GM12878 (cell line): Measurements from ENCODE around the gene CDC14A. TPM values are rescaled to one million over a fixed set of nuclear protein-coding genes. Genes with fewer than 3 reads are reported as not detected.

Source experiments
- ATAC-seq: fragments of 200-7000 bp; cut with Tn5 transposase; 3 replicates; pipeline ENCODE4 v1.9.1; 2020; ENCODE audit warnings: mild to moderate bottlenecking, moderate library complexity
- BruUV-seq: library from RNA; stranded (reverse); fragments of 400-500 nt; replicated peaks from 2 replicates; lab custom pipeline; 2021; lab: Mats Ljungman, UMichigan
- CTCF ChIA-PET: fragments of 300-600 bp; sonication (Branson Sonifier 250); formaldehyde crosslinking; extraction: SDS; loops from one replicate; lab custom pipeline; 2021; ENCODE audit warnings: inconsistent platforms; lab: Yijun Ruan, JAX
- POLR2A ChIA-PET: fragments of 350-600 bp; formaldehyde crosslinking; extraction: SDS; loops from one replicate; lab custom pipeline; 2021; ENCODE audit warnings: inconsistent platforms; lab: Charles Lee
- RAD21 ChIA-PET: fragments of 300-600 bp; sonication (Branson Sonifier 250); formaldehyde crosslinking; loops from one replicate; lab custom pipeline; 2023; ENCODE audit warnings: antibody characterized with exemption; ENCODE audit not compliant: unreplicated experiment; lab: Charles Lee
- SMC1A ChIA-PET: fragments of 300-600 bp; sonication (Branson Sonifier 250); formaldehyde crosslinking; loops from one replicate; lab custom pipeline; 2023; ENCODE audit not compliant: unreplicated experiment, uncharacterized antibody; lab: Charles Lee
- DNase-seq: peaks from one replicate; pipeline ENCODE4 v3.0.0-alpha.2; 2011; ENCODE audit warnings: low read depth, low spot score
- FAIRE-seq: peaks from 3 replicates; lab custom pipeline; 2011; peaks lifted over from hg19 to GRCh38; lab: Jason Lieb, UNC
- H2AFZ ChIP-seq: 2 replicates; pipeline ENCODE4 v1.6.0; 2011; ENCODE audit warnings: low read depth, low read length, control low read depth; ENCODE audit not compliant: control insufficient read depth
- H3K27ac ChIP-seq: 2 replicates; pipeline ENCODE4 v1.5.1; 2011; ENCODE audit warnings: control low read depth; ENCODE audit not compliant: control insufficient read depth, insufficient read depth
- H3K27me3 ChIP-seq, 2 experiments: replicated peaks in 1 of 2; 2 replicates each; pipeline versions ENCODE4 v1.6.0 to v1.6.1; 2011; ENCODE audit warnings: low read length in 1 of 2; ENCODE audit not compliant: control insufficient read depth in 2 of 2, insufficient read depth in 2 of 2
- H3K36me3 ChIP-seq, 2 experiments: 2 replicates each; pipeline ENCODE4 v1.5.1; 2011; ENCODE audit warnings: low read length in 1 of 2; ENCODE audit not compliant: control insufficient read depth in 2 of 2, insufficient read depth in 2 of 2
- H3K4me1 ChIP-seq: 2 replicates; pipeline ENCODE4 v1.6.1; 2011; ENCODE audit warnings: mild to moderate bottlenecking, low read length, moderate library complexity, mixed read lengths; ENCODE audit not compliant: control insufficient read depth, insufficient read depth
- H3K4me2 ChIP-seq: 2 replicates; pipeline ENCODE4 v1.6.0; 2011; ENCODE audit warnings: control low read depth; ENCODE audit not compliant: control insufficient read depth, insufficient read depth
- H3K4me3 ChIP-seq: fragments of 200-600 bp; sonication (generic); 2 replicates; pipeline ENCODE4 v1.5.1; 2016
- H3K79me2 ChIP-seq: 2 replicates; pipeline ENCODE4 v1.6.0; 2011; ENCODE audit warnings: low read length; ENCODE audit not compliant: control insufficient read depth, insufficient read depth
- H3K9ac ChIP-seq: 2 replicates; pipeline ENCODE4 v1.8.0; 2011; ENCODE audit warnings: low read length, control low read depth, mixed read lengths; ENCODE audit not compliant: control insufficient read depth, insufficient read depth
- H3K9me3 ChIP-seq: replicated peaks from 3 replicates; pipeline ENCODE4 v1.5.1; 2011; ENCODE audit warnings: mild to moderate bottlenecking, low read length; ENCODE audit not compliant: control insufficient read depth, insufficient read depth
- H4K20me1 ChIP-seq: 2 replicates; pipeline ENCODE4 v1.6.0; 2011; ENCODE audit not compliant: control insufficient read depth, insufficient read depth
- FOS ChIP-seq: IDR thresholded peaks from 3 replicates; pipeline ENCODE4 v1.6.1; 2011; ENCODE audit warnings: borderline replicate concordance; ENCODE audit not compliant: insufficient read length; ENCODE audit errors: extremely low read depth
- HDAC2 ChIP-seq: fragments of 200-600 bp; sonication (generic); IDR thresholded peaks from 2 replicates; pipeline ENCODE4 v1.6.1; 2017
- LARP7 ChIP-seq: fragments of 450-650 bp; IDR thresholded peaks from 2 replicates; pipeline ENCODE4 v1.6.1; 2017; ENCODE audit warnings: mild to moderate bottlenecking
- RBBP5 ChIP-seq: fragments of 200-600 bp; sonication (generic); conservative IDR thresholded peaks from 2 replicates; pipeline ENCODE4 v1.6.1; 2016
- SMC3 ChIP-seq: IDR thresholded peaks from 2 replicates; pipeline ENCODE4 v1.6.1; 2011; ENCODE audit warnings: low read length, improper control_type of control experiment, borderline replicate concordance
- STAT1 ChIP-seq: fragments of 450-650 bp; conservative IDR thresholded peaks from 2 replicates; pipeline ENCODE4 v1.6.1; 2014; ENCODE audit warnings: antibody characterized with exemption, mild to moderate bottlenecking
- STAT3 ChIP-seq: IDR thresholded peaks from 2 replicates; pipeline ENCODE4 v1.6.1; 2011; ENCODE audit warnings: low read depth, low read length, improper control_type of control experiment
- TBL1XR1 ChIP-seq: IDR thresholded peaks from 2 replicates; pipeline ENCODE4 v1.6.1; 2012; ENCODE audit warnings: low read depth, low read length, improper control_type of control experiment
- WGBS: methylation state at CpG from one replicate; pipeline ENCODE4 v1.1.6; 2016; ENCODE audit warnings: low lambda C conversion rate; ENCODE audit not compliant: insufficient replicate concordance, insufficient coverage; ENCODE audit errors: missing lambda C conversion rate; 5-methylcytosine and 5-hydroxymethylcytosine counted together
- in situ Hi-C: fragments of 300-500 bp; cut with MboI; formaldehyde crosslinking; loops from 9 replicates; pipeline ENCODE4 v1.14.3; 2018; ENCODE audit warnings: mixed read lengths
- intact Hi-C: fragments of 100-400 bp; cut with micrococcal nuclease; formaldehyde crosslinking; loops from one replicate; pipeline ENCODE4 v1.14.2; 2022; ENCODE audit not compliant: unreplicated experiment
- polyA plus RNA-seq, 11 experiments: library from polyadenylated mRNA; depleted of rRNA in 4 of 11; unstranded in 6 of 11; stranded (reverse) in 5 of 11; fragments of >200 nt; fragmentation: Nextera tagmentation in 4 of 11; fragmentation: Illumina TruSeq in 1 of 11; extraction: Ambion mirVana in 4 of 11; extraction: Trizol in 1 of 11; gene quantifications; 1 replicate in 1 of 11; 2 replicates in 10 of 11; pipeline versions ENCODE4 v1.2.1 to v1.2.3, GENCODE V29; 2011 to 2016; ENCODE audit warnings: inconsistent platforms in 2 of 11, missing spikeins in 2 of 11, low read depth in 1 of 11
- total RNA-seq, 4 experiments: library from RNA; depleted of rRNA in 3 of 4; stranded (reverse); fragments of >200 nt in 3 of 4; fragmentation: Illumina TruSeq in 1 of 4; extraction: Trizol in 1 of 4; gene quantifications; 2 replicates each; pipeline versions ENCODE4 v1.2.1 to v1.2.3, GENCODE V29; 2013 to 2021
- TF ChIP-seq, protein P1 (sequence below): IDR thresholded peaks from 2 replicates; pipeline ENCODE4 v1.6.1; 2011; ENCODE audit warnings: low read depth, low read length, improper control_type of control experiment, borderline replicate concordance
- TF ChIP-seq, protein P2 (sequence below): fragments of 450-650 bp; IDR thresholded peaks from 2 replicates; pipeline ENCODE4 v1.6.1; 2017; ENCODE audit warnings: mild to moderate bottlenecking, moderate library complexity
- TF ChIP-seq, protein P3 (sequence below): fragments of 450-650 bp; IDR thresholded peaks from 2 replicates; pipeline ENCODE4 v1.6.1; 2014; ENCODE audit warnings: mild to moderate bottlenecking
- TF ChIP-seq, protein P4 (sequence below): IDR thresholded peaks from 2 replicates; pipeline ENCODE4 v1.6.1; 2011; ENCODE audit warnings: low read depth, mild to moderate bottlenecking, low read length, moderate library complexity, borderline replicate concordance; ENCODE audit errors: extremely low read depth
- TF ChIP-seq, protein P5 (sequence below): fragments of 450-650 bp; IDR thresholded peaks from 2 replicates; pipeline ENCODE4 v1.6.1; 2017; ENCODE audit warnings: mild to moderate bottlenecking

Gene CDC14A
- total and polyA plus RNA-seq, 10 of the 15 experiments (the other 5 are each of a cell fraction or from before 2014, with no cell fraction given) = 1.5 to 7.1 (median 5.5) TPM

DNA sequence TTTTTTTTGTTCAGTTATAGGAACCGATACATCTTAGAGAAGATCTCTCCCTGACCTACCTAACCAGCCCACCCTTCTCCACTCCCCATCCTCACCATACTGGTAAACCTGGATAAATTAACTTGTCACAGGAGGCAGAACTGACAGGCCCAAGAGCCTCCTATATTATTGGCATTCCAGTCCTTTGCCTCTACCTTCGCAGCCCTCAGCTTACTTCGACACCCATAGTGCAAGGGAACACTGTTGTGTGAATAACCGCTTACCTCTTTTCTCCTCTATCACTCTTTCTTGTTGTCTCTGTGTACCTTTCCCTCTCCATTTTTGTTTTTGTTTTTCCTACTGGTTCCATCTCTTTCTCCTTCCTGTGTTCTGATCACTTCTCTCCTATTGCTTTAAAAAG, 58.7 kb downstream of the CDC14A start:
- Histone ChIP-seq H4K20me1 (no peaks in the 10 kb centered on the region), H2AFZ (no peak overlapping the region), H3K4me2 (no peak overlapping the region), H3K36me3 (no peaks in the 10 kb centered on the region), H3K27me3 (no peaks in the 10 kb centered on the region), H3K9ac (no peak overlapping the region), H3K79me2 (no peaks in the 10 kb centered on the region), H3K27ac (no peak overlapping the region), H3K4me3 (no peak overlapping the region), H3K4me1 (peaks cover 8% of the 10 kb centered on the region), H3K9me3 (no peaks in the 10 kb centered on the region; the same call in 2 of the 3 replicates)
- RAD21 ChIA-PET = interaction anchor here (1.3 kb wide), 1 partner anchor 24 kb away, joined by 3 read pairs; no protein-coding TSS in a partner anchor
- FAIRE-seq = no peak
- SMC1A ChIA-PET = interaction anchor here (1.5 kb wide), 1 partner anchor 17 kb away, joined by 4 read pairs; no protein-coding TSS in a partner anchor
- POLR2A ChIA-PET = no interaction called here
- in situ Hi-C loops = no loop called here
- no peak for DNase-seq
- CTCF ChIA-PET = interaction anchor here (0.8 to 1.6 kb wide), 2 partner anchors 14 to 22 kb away, joined by 3 to 4 read pairs; no protein-coding TSS in a partner anchor
- BruUV-seq = no TSS peak
- ATAC-seq = no peak
- intact Hi-C loops = no loop called here
- WGBS = 98% methylated on average over 4 of the region's 4 CpGs
- TF ChIP-seq, protein P1, sequence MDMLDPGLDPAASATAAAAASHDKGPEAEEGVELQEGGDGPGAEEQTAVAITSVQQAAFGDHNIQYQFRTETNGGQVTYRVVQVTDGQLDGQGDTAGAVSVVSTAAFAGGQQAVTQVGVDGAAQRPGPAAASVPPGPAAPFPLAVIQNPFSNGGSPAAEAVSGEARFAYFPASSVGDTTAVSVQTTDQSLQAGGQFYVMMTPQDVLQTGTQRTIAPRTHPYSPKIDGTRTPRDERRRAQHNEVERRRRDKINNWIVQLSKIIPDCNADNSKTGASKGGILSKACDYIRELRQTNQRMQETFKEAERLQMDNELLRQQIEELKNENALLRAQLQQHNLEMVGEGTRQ = no peak
- TF ChIP-seq STAT1 = no peak
- TF ChIP-seq, protein P2, sequence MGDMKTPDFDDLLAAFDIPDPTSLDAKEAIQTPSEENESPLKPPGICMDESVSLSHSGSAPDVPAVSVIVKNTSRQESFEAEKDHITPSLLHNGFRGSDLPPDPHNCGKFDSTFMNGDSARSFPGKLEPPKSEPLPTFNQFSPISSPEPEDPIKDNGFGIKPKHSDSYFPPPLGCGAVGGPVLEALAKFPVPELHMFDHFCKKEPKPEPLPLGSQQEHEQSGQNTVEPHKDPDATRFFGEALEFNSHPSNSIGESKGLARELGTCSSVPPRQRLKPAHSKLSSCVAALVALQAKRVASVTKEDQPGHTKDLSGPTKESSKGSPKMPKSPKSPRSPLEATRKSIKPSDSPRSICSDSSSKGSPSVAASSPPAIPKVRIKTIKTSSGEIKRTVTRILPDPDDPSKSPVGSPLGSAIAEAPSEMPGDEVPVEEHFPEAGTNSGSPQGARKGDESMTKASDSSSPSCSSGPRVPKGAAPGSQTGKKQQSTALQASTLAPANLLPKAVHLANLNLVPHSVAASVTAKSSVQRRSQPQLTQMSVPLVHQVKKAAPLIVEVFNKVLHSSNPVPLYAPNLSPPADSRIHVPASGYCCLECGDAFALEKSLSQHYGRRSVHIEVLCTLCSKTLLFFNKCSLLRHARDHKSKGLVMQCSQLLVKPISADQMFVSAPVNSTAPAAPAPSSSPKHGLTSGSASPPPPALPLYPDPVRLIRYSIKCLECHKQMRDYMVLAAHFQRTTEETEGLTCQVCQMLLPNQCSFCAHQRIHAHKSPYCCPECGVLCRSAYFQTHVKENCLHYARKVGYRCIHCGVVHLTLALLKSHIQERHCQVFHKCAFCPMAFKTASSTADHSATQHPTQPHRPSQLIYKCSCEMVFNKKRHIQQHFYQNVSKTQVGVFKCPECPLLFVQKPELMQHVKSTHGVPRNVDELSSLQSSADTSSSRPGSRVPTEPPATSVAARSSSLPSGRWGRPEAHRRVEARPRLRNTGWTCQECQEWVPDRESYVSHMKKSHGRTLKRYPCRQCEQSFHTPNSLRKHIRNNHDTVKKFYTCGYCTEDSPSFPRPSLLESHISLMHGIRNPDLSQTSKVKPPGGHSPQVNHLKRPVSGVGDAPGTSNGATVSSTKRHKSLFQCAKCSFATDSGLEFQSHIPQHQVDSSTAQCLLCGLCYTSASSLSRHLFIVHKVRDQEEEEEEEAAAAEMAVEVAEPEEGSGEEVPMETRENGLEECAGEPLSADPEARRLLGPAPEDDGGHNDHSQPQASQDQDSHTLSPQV = no peak
- no peak for TF ChIP-seq TBL1XR1
- TF ChIP-seq HDAC2 = no peak
- TF ChIP-seq, protein P3, sequence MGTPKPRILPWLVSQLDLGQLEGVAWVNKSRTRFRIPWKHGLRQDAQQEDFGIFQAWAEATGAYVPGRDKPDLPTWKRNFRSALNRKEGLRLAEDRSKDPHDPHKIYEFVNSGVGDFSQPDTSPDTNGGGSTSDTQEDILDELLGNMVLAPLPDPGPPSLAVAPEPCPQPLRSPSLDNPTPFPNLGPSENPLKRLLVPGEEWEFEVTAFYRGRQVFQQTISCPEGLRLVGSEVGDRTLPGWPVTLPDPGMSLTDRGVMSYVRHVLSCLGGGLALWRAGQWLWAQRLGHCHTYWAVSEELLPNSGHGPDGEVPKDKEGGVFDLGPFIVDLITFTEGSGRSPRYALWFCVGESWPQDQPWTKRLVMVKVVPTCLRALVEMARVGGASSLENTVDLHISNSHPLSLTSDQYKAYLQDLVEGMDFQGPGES = no peak
- TF ChIP-seq, protein P4, sequence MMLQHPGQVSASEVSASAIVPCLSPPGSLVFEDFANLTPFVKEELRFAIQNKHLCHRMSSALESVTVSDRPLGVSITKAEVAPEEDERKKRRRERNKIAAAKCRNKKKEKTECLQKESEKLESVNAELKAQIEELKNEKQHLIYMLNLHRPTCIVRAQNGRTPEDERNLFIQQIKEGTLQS = no peak
- TF ChIP-seq STAT3 = no peak
- TF ChIP-seq LARP7 = no peak
- no peak for TF ChIP-seq SMC3
- TF ChIP-seq, protein P5, sequence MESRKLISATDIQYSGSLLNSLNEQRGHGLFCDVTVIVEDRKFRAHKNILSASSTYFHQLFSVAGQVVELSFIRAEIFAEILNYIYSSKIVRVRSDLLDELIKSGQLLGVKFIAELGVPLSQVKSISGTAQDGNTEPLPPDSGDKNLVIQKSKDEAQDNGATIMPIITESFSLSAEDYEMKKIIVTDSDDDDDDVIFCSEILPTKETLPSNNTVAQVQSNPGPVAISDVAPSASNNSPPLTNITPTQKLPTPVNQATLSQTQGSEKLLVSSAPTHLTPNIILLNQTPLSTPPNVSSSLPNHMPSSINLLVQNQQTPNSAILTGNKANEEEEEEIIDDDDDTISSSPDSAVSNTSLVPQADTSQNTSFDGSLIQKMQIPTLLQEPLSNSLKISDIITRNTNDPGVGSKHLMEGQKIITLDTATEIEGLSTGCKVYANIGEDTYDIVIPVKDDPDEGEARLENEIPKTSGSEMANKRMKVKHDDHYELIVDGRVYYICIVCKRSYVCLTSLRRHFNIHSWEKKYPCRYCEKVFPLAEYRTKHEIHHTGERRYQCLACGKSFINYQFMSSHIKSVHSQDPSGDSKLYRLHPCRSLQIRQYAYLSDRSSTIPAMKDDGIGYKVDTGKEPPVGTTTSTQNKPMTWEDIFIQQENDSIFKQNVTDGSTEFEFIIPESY = no peak
- TF ChIP-seq FOS = no peak
- TF ChIP-seq RBBP5 = no peak
